ENCODE results near the gene PREPL. TPM values are rescaled to one million over a fixed set of nuclear protein-coding genes. Genes with fewer than 3 reads are reported as not detected.

PREPL gene
- total and polyA plus RNA-seq, 7 experiments from 2014 or later: 16.8 to 41.9 (median 25.8) TPM

- Histone ChIP-seq H3K9me3 (ENCODE audit: control insufficient read depth in 2 of 3, low read length in 3 of 3) (no peaks in the 10 kb centered on the region), H3K27ac (ENCODE audit: low read depth, low read length) (no peak overlapping the region), H3K36me3 (ENCODE audit: control insufficient read depth in 2 of 3, insufficient read depth in 3 of 3, low read length in 3 of 3) (peaks cover 7 to 37% (median 25%) of the 10 kb centered on the region in 3 experiments), H3K27me3 (ENCODE audit: control insufficient read depth in 2 of 2, insufficient read depth in 2 of 2, low read length in 2 of 2) (no peaks in the 10 kb centered on the region), H3K4me1 (ENCODE audit: control insufficient read depth in 2 of 2, insufficient read depth in 2 of 2, low read length in 2 of 2) (no peaks in the 10 kb centered on the region), H3K4me3 (ENCODE audit: low read length) (no peak overlapping the region)
- H3K4me3 Mint-ChIP-seq: no peak overlapping the region
- ChIA-PET CTCF (interaction anchor here (0.6 to 2.2 kb wide), 8 partner anchors 12 to 299 kb away, joined by 3 to 23 read pairs (median 5); no protein-coding TSS in a partner anchor), POLR2A (interaction anchor here (0.7 to 2.3 kb wide), 5 partner anchors 15 to 1621 kb away, joined by 3 to 9 read pairs (median 3); partner anchors contain the start of genes CAMKMT and PREPL)
- intact Hi-C loops (cut with micrococcal nuclease): loop anchor here (1.0 kb wide), 3 partner anchors 99 to 299 kb away; no protein-coding TSS in a partner anchor
- H3K4me1 Mint-ChIP-seq: peaks cover 0 to 17% (median 0%) of the 10 kb centered on the region in 7 donors
- ATAC-seq (peak; percentile 60), DNase-seq (peak in 7 of 9 donors; percentile 14 to 45 (median 33))
- peaks cover 8 to 33% (median 25%) of the 10 kb centered on the region in 5 donors for H3K36me3 Mint-ChIP-seq
- H3K9me3 Mint-ChIP-seq: no peaks in the 10 kb centered on the region
- peak overlapping the region in 2 of 9 donors; percentile 5 to 26 for H3K27ac Mint-ChIP-seq
- H3K27me3 Mint-ChIP-seq: no peaks in the 10 kb centered on the region
These were observed 18.4 kb downstream of the PREPL start for GRCh38 chr2:44342854-44343253.

DNA sequence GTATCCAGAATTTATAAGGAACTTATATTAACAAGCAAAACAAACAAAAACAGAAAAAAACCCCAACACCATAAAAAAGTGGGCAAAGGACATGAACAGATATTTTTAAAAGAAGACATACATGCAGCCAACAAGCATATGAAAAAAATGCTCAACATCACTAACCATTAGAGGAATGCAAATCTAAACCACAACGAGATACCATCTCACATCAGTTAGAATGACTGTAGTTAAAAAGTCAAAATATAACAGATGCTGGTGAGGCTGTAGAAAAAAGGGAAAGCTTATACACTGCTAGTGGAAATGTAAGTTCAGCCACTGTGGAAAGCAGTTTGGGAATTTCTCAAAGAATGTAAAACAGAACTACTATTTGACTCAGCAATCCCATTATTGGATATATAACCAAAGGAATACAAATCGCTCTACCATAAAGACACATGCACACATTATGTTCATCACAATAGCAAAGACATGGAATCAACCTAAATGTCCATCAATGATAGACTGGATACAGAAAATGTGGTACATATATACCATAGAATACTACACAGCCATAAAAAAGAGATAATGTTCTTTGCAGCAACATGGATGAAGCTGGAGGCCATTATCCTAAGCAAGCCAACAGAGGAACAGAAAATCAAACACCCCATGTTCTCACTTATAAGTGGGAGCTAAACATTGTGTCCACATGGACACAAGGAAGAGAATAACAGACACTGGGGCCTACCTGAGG lies 25.3 kb downstream of the PREPL start:
- Mint-ChIP-seq H3K36me3 (peaks cover 20 to 58% (median 54%) of the 10 kb centered on the region in 5 donors), H3K4me3 (no peak overlapping the region), H3K27me3 (no peaks in the 10 kb centered on the region), H3K27ac (peak overlapping the region in 2 of 9 donors; percentile 14 to 68), H3K4me1 (peaks cover 7 to 22% (median 16%) of the 10 kb centered on the region in 7 donors), H3K9me3 (peaks cover 0 to 6% (median 0%) of the 10 kb centered on the region in 11 donors)
- no peak for ATAC-seq
- ChIA-PET POLR2A (no interaction called here), CTCF (no interaction called here)
- no peak overlapping the region for H3K4me3 ChIP-seq (ENCODE audit: low read length)
- no peak for DNase-seq
- H3K4me1 ChIP-seq (ENCODE audit: control insufficient read depth in 2 of 2, insufficient read depth in 2 of 2, low read length in 2 of 2): no peaks in the 10 kb centered on the region
- no peaks in the 10 kb centered on the region for H3K9me3 ChIP-seq (ENCODE audit: control insufficient read depth in 2 of 3, low read length in 3 of 3)
- intact Hi-C loops (cut with micrococcal nuclease): no loop called here
- no peaks in the 10 kb centered on the region for H3K27me3 ChIP-seq (ENCODE audit: control insufficient read depth in 2 of 2, insufficient read depth in 2 of 2, low read length in 2 of 2)
- no peak overlapping the region for H3K27ac ChIP-seq (ENCODE audit: low read depth, low read length)
- peaks cover 15 to 59% (median 18%) of the 10 kb centered on the region in 3 experiments for H3K36me3 ChIP-seq (ENCODE audit: control insufficient read depth in 2 of 3, insufficient read depth in 3 of 3, low read length in 3 of 3)

GRCh38 chr2:44333994-44334393 lies 27.3 kb downstream of the PREPL start:
- ChIA-PET POLR2A (interaction anchor here (0.7 kb wide), 1 partner anchor 10 kb away, joined by 3 read pairs; no protein-coding TSS in a partner anchor), CTCF (no interaction called here)
- H3K4me1 Mint-ChIP-seq: peaks cover 7 to 30% (median 16%) of the 10 kb centered on the region in 7 donors
- H3K4me3 ChIP-seq (ENCODE audit: low read length): no peak overlapping the region
- H3K4me1 ChIP-seq (ENCODE audit: control insufficient read depth in 2 of 2, insufficient read depth in 2 of 2, low read length in 2 of 2): no peaks in the 10 kb centered on the region
- no peaks in the 10 kb centered on the region for H3K27me3 ChIP-seq (ENCODE audit: control insufficient read depth in 2 of 2, insufficient read depth in 2 of 2, low read length in 2 of 2)
- no peak overlapping the region for H3K4me3 Mint-ChIP-seq
- no peaks in the 10 kb centered on the region for H3K27me3 Mint-ChIP-seq
- peaks cover 9 to 53% (median 18%) of the 10 kb centered on the region in 3 experiments for H3K36me3 ChIP-seq (ENCODE audit: control insufficient read depth in 2 of 3, insufficient read depth in 3 of 3, low read length in 3 of 3)
- H3K27ac Mint-ChIP-seq: no peak overlapping the region
- H3K9me3 Mint-ChIP-seq: peaks cover 0 to 6% (median 0%) of the 10 kb centered on the region in 11 donors
- intact Hi-C loops (cut with micrococcal nuclease): no loop called here
- DNase-seq (no peak), ATAC-seq (no peak)
- H3K36me3 Mint-ChIP-seq: peaks cover 17 to 58% (median 51%) of the 10 kb centered on the region in 5 donors
- no peak overlapping the region for H3K27ac ChIP-seq (ENCODE audit: low read depth, low read length)
- H3K9me3 ChIP-seq (ENCODE audit: control insufficient read depth in 2 of 3, low read length in 3 of 3): no peaks in the 10 kb centered on the region

- no peak overlapping the region for H3K4me3 ChIP-seq (ENCODE audit: low read length)
- no peaks in the 10 kb centered on the region for H3K27me3 Mint-ChIP-seq
- no peak overlapping the region for H3K4me3 Mint-ChIP-seq
- ATAC-seq: no peak
- no peaks in the 10 kb centered on the region for H3K4me1 ChIP-seq (ENCODE audit: control insufficient read depth in 2 of 2, insufficient read depth in 2 of 2, low read length in 2 of 2)
- POLR2A ChIA-PET: no interaction called here
- H3K27ac ChIP-seq (ENCODE audit: low read depth, low read length): no peak overlapping the region
- no peak for DNase-seq
- no peak overlapping the region for H3K27ac Mint-ChIP-seq
- H3K9me3 Mint-ChIP-seq: no peaks in the 10 kb centered on the region
- H3K36me3 ChIP-seq (ENCODE audit: control insufficient read depth in 2 of 3, insufficient read depth in 3 of 3, low read length in 3 of 3): peaks cover 0 to 51% (median 14%) of the 10 kb centered on the region in 3 experiments
- intact Hi-C loops (cut with micrococcal nuclease): no loop called here
- no peaks in the 10 kb centered on the region for H3K27me3 ChIP-seq (ENCODE audit: control insufficient read depth in 2 of 2, insufficient read depth in 2 of 2, low read length in 2 of 2)
- H3K36me3 Mint-ChIP-seq: peaks cover 12 to 49% (median 34%) of the 10 kb centered on the region in 5 donors
- peaks cover 3 to 18% (median 9%) of the 10 kb centered on the region in 7 donors for H3K4me1 Mint-ChIP-seq
- H3K9me3 ChIP-seq (ENCODE audit: control insufficient read depth in 2 of 3, low read length in 3 of 3): no peaks in the 10 kb centered on the region
- CTCF ChIA-PET: no interaction called here
These were observed 30.5 kb downstream of the PREPL start for GRCh38 chr2:44330801-44331200.

GRCh38 chr2:44329343-44329742 lies 32.0 kb downstream of the PREPL start:
- Histone ChIP-seq H3K4me1 (ENCODE audit: control insufficient read depth in 2 of 2, insufficient read depth in 2 of 2, low read length in 2 of 2) (no peaks in the 10 kb centered on the region), H3K9me3 (ENCODE audit: control insufficient read depth in 2 of 3, low read length in 3 of 3) (no peaks in the 10 kb centered on the region), H3K36me3 (ENCODE audit: control insufficient read depth in 2 of 3, insufficient read depth in 3 of 3, low read length in 3 of 3) (peaks cover 0 to 61% (median 14%) of the 10 kb centered on the region in 3 experiments), H3K27me3 (ENCODE audit: control insufficient read depth in 2 of 2, insufficient read depth in 2 of 2, low read length in 2 of 2) (no peaks in the 10 kb centered on the region), H3K27ac (ENCODE audit: low read depth, low read length) (no peak overlapping the region), H3K4me3 (ENCODE audit: low read length) (no peak overlapping the region)
- Mint-ChIP-seq H3K4me1 (peaks cover 0 to 12% (median 3%) of the 10 kb centered on the region in 7 donors), H3K36me3 (peaks cover 12 to 53% (median 33%) of the 10 kb centered on the region in 5 donors), H3K4me3 (no peak overlapping the region), H3K27me3 (no peaks in the 10 kb centered on the region), H3K9me3 (no peaks in the 10 kb centered on the region), H3K27ac (no peak overlapping the region)
- ChIA-PET CTCF (no interaction called here), POLR2A (interaction anchor here (0.9 to 1.5 kb wide), 2 partner anchors 32 to 335 kb away, joined by 3 to 5 read pairs; partner anchors contain the start of genes CAMKMT and PREPL)
- ATAC-seq (no peak), DNase-seq (no peak)
- intact Hi-C loops (cut with micrococcal nuclease): no loop called here

GRCh38 chr2:44328750-44329149 lies 32.5 kb downstream of the PREPL start:
- Mint-ChIP-seq H3K4me3 (no peak overlapping the region), H3K27ac (peak overlapping the region in 2 of 9 donors; percentile 17 to 53), H3K9me3 (no peaks in the 10 kb centered on the region), H3K4me1 (peaks cover 0 to 12% (median 3%) of the 10 kb centered on the region in 7 donors), H3K27me3 (no peaks in the 10 kb centered on the region), H3K36me3 (peaks cover 12 to 59% (median 37%) of the 10 kb centered on the region in 5 donors)
- ATAC-seq (no peak), DNase-seq (no peak)
- Histone ChIP-seq H3K27me3 (ENCODE audit: control insufficient read depth in 2 of 2, insufficient read depth in 2 of 2, low read length in 2 of 2) (no peaks in the 10 kb centered on the region), H3K4me3 (ENCODE audit: low read length) (no peak overlapping the region), H3K27ac (ENCODE audit: low read depth, low read length) (no peak overlapping the region), H3K36me3 (ENCODE audit: control insufficient read depth in 2 of 3, insufficient read depth in 3 of 3, low read length in 3 of 3) (peaks cover 0 to 59% (median 14%) of the 10 kb centered on the region in 3 experiments), H3K4me1 (ENCODE audit: control insufficient read depth in 2 of 2, insufficient read depth in 2 of 2, low read length in 2 of 2) (no peaks in the 10 kb centered on the region), H3K9me3 (ENCODE audit: control insufficient read depth in 2 of 3, low read length in 3 of 3) (no peaks in the 10 kb centered on the region)
- ChIA-PET CTCF (interaction anchor here (0.8 kb wide), 1 partner anchor 85 kb away, joined by 3 read pairs; no protein-coding TSS in a partner anchor), POLR2A (interaction anchor here (0.9 to 1.5 kb wide), 3 partner anchors 14 to 334 kb away, joined by 3 to 5 read pairs (median 3); partner anchors contain the start of genes CAMKMT and PREPL)
- intact Hi-C loops (cut with micrococcal nuclease): no loop called here
